VCaP (cell line): ENCODE data around the gene RASL10B.
"Not testable (repeated sequence)": the region's sequence is repeated elsewhere in the genome, so short reads cannot be mapped to it uniquely, and the experiment has no call there.

Experiments
- H3K27ac ChIP-seq: fragments of 450-650 bp; 2 replicates; pipeline ENCODE4 v1.5.1; 2017
- CTCF ChIP-seq: fragments of 450-650 bp; conservative IDR thresholded peaks from 2 replicates; pipeline ENCODE4 v1.5.1; 2017; ENCODE audit warnings: mild to moderate bottlenecking, moderate library complexity

Gene RASL10B

GRCh38 chr17:35748979-35749378, 17.5 kb downstream of the RASL10B start:
- no peak for TF ChIP-seq CTCF
- peak overlapping the region; percentile 36; the same call in 1 of the 2 replicates for H3K27ac ChIP-seq

GRCh38 chr17:35749560-35750412, 18.3 kb downstream of the RASL10B start:
- TF ChIP-seq CTCF = no peak
- H3K27ac ChIP-seq = no peak overlapping the region

- TF ChIP-seq CTCF = no peak
- H3K27ac ChIP-seq = no peak overlapping the region
Measured at GRCh38 chr17:35750526-35751395, 19.3 kb downstream of the RASL10B start.

- H3K27ac ChIP-seq = not testable (repeated sequence)
Measured at GRCh38 chr17:35751541-35751940, 20.1 kb downstream of the RASL10B start.

GRCh38 chr17:35752471-35752870, 21.0 kb downstream of the RASL10B start:
- TF ChIP-seq CTCF = no peak
- H3K27ac ChIP-seq = peak overlapping the region; percentile 21; the same call in 1 of the 2 replicates

GRCh38 chr17:35752945-35753764, 21.7 kb downstream of the RASL10B start, which contains the start of gene GAS2L2:
Gene GAS2L2, minus strand, starts transcription at chr17:35753239. Its CDS starts 389 bp downstream, at chr17:35752850.
- no peak for TF ChIP-seq CTCF
- H3K27ac ChIP-seq = peak within 1 kb of the TSS; percentile 21; the same call in 1 of the 2 replicates

- H3K27ac ChIP-seq = no peak overlapping the region
Measured at GRCh38 chr17:35757243-35757642, 25.8 kb downstream of the RASL10B start.

More at GRCh38 chr17:35757243-35757642, 25.8 kb downstream of the RASL10B start:
- TF ChIP-seq CTCF = no peak
